Natural killer cell treated with Interleukin-12 subunit alpha and Interleukin-12 subunit beta and Interleukin-15 and Interleukin-18, amount 100 ng/mL, for 72 hours (primary cell): ENCODE measurements around the gene SIL1. TPM values are rescaled to one million over a fixed set of nuclear protein-coding genes. Genes with fewer than 3 reads are reported as not detected.

Experiments
- ATAC-seq, 2 donors: fragments of 150-1000 bp; cut with Tn5 transposase in 1 of 2; sonication (Bioruptor Pico), chemical (Tn5 transposase) in 1 of 2; 2 replicates each; pipeline ENCODE4 v1.10.0; 2021
- DNase-seq: peaks from one replicate; pipeline ENCODE4 v3.0.0; 2022; ENCODE audit warnings: low spot score
- H3K27ac Mint-ChIP-seq, 2 donors: 1 replicate in 1 of 2; 2 replicates in 1 of 2; pipeline ENCODE4 v1.8.0; 2022; ENCODE audit warnings: mixed read lengths in 2 of 2, mild to moderate bottlenecking in 1 of 2, moderate library complexity in 1 of 2
- H3K27me3 Mint-ChIP-seq, 2 donors: 1 replicate in 1 of 2; 2 replicates in 1 of 2; pipeline ENCODE4 v1.8.0; 2022; ENCODE audit warnings: mixed read lengths in 2 of 2
- H3K36me3 Mint-ChIP-seq: one replicate; pipeline ENCODE4 v1.8.0; 2022; ENCODE audit warnings: mixed read lengths
- H3K4me1 Mint-ChIP-seq, 2 donors: 1 replicate in 1 of 2; 2 replicates in 1 of 2; pipeline ENCODE4 v1.8.0; 2022; ENCODE audit warnings: low read depth in 2 of 2, mixed read lengths in 2 of 2, mild to moderate bottlenecking in 1 of 2
- H3K4me3 Mint-ChIP-seq: one replicate; pipeline ENCODE4 v1.8.0; 2022; ENCODE audit warnings: mixed read lengths
- H3K9me3 Mint-ChIP-seq: 2 replicates; pipeline ENCODE4 v1.8.0; 2022; ENCODE audit warnings: mixed read lengths
- total RNA-seq, 2 donors: library from RNA; stranded (reverse); gene quantifications; one replicate each; pipeline ENCODE4 v1.2.3, GENCODE V29; 2022

Gene SIL1
- total RNA-seq, 2 donors from 2014 or later, result 33.1 to 34.6 TPM

GRCh38 chr5:138951986-138952735 lies 246.0 kb downstream of the SIL1 start:
- no peak for DNase-seq
- Mint-ChIP-seq H3K4me3 (no peak overlapping the region), H3K36me3 (no peaks in the 10 kb centered on the region), H3K4me1 (peaks cover 19 to 20% of the 10 kb centered on the region in 2 donors), H3K27me3 (no peaks in the 10 kb centered on the region), H3K27ac (peak overlapping the region in 1 of 2 donors; percentile 25), H3K9me3 (no peaks in the 10 kb centered on the region)
- no peak for ATAC-seq

GRCh38 chr5:138951091-138951985 lies 246.8 kb downstream of the SIL1 start:
- ATAC-seq, result no peak
- no peaks in the 10 kb centered on the region for H3K36me3 Mint-ChIP-seq
- H3K27me3 Mint-ChIP-seq, result no peaks in the 10 kb centered on the region
- no peak overlapping the region for H3K27ac Mint-ChIP-seq
- H3K4me3 Mint-ChIP-seq, result no peak overlapping the region
- no peak for DNase-seq
- peaks cover 19 to 20% of the 10 kb centered on the region in 2 donors for H3K4me1 Mint-ChIP-seq
- H3K9me3 Mint-ChIP-seq, result no peaks in the 10 kb centered on the region

GRCh38 chr5:138950421-138951031 lies 247.6 kb downstream of the SIL1 start:
- ATAC-seq (no peak), DNase-seq (no peak)
- no peaks in the 10 kb centered on the region for H3K27me3 Mint-ChIP-seq
- H3K36me3 Mint-ChIP-seq, result no peaks in the 10 kb centered on the region
- H3K9me3 Mint-ChIP-seq, result no peaks in the 10 kb centered on the region
- H3K27ac Mint-ChIP-seq, result no peak overlapping the region
- no peak overlapping the region for H3K4me3 Mint-ChIP-seq
- H3K4me1 Mint-ChIP-seq, result peaks cover 19 to 20% of the 10 kb centered on the region in 2 donors

- peaks cover 19 to 20% of the 10 kb centered on the region in 2 donors for H3K4me1 Mint-ChIP-seq
- DNase-seq (no peak), ATAC-seq (no peak)
- H3K4me3 Mint-ChIP-seq, result no peak overlapping the region
- no peak overlapping the region for H3K27ac Mint-ChIP-seq
- no peaks in the 10 kb centered on the region for H3K9me3 Mint-ChIP-seq
- H3K27me3 Mint-ChIP-seq, result no peaks in the 10 kb centered on the region
- no peaks in the 10 kb centered on the region for H3K36me3 Mint-ChIP-seq
These were observed 248.2 kb downstream of the SIL1 start for GRCh38 chr5:138949988-138950387.

- DNase-seq (no peak), ATAC-seq (no peak)
- Mint-ChIP-seq H3K27me3 (no peaks in the 10 kb centered on the region), H3K27ac (no peak overlapping the region), H3K36me3 (no peaks in the 10 kb centered on the region), H3K9me3 (no peaks in the 10 kb centered on the region), H3K4me1 (peaks cover 20% of the 10 kb centered on the region in 2 donors), H3K4me3 (no peak overlapping the region)
These were observed 249.0 kb downstream of the SIL1 start for GRCh38 chr5:138949223-138949574.

GRCh38 chr5:138948471-138949222 lies 249.5 kb downstream of the SIL1 start:
- H3K4me3 Mint-ChIP-seq, result no peak overlapping the region

GRCh38 chr5:138947780-138948179 lies 250.4 kb downstream of the SIL1 start:
- H3K27ac Mint-ChIP-seq, result no peak overlapping the region
- ATAC-seq, result no peak
- H3K4me3 Mint-ChIP-seq, result no peak overlapping the region
- no peak for DNase-seq
- H3K4me1 Mint-ChIP-seq, result peaks cover 8 to 15% of the 10 kb centered on the region in 2 donors
- no peaks in the 10 kb centered on the region for H3K9me3 Mint-ChIP-seq
- H3K27me3 Mint-ChIP-seq, result no peaks in the 10 kb centered on the region
- no peaks in the 10 kb centered on the region for H3K36me3 Mint-ChIP-seq

More at GRCh38 chr5:138948471-138949222, 249.5 kb downstream of the SIL1 start:
- H3K27me3 Mint-ChIP-seq, result no peaks in the 10 kb centered on the region
- DNase-seq (no peak), ATAC-seq (no peak)
- H3K4me1 Mint-ChIP-seq, result peaks cover 17 to 22% of the 10 kb centered on the region in 2 donors
- H3K36me3 Mint-ChIP-seq, result no peaks in the 10 kb centered on the region
- no peaks in the 10 kb centered on the region for H3K9me3 Mint-ChIP-seq
- H3K27ac Mint-ChIP-seq, result no peak overlapping the region

GRCh38 chr5:138946831-138947560 lies 251.2 kb downstream of the SIL1 start:
- Mint-ChIP-seq H3K4me1 (peaks cover under 1 to 8% of the 10 kb centered on the region in 2 donors), H3K27me3 (no peaks in the 10 kb centered on the region), H3K27ac (no peak overlapping the region), H3K36me3 (no peaks in the 10 kb centered on the region), H3K4me3 (no peak overlapping the region), H3K9me3 (no peaks in the 10 kb centered on the region)
- DNase-seq (no peak), ATAC-seq (no peak)

- no peaks in the 10 kb centered on the region for H3K27me3 Mint-ChIP-seq
- H3K4me1 Mint-ChIP-seq, result peaks cover 0 to 9% of the 10 kb centered on the region in 2 donors
- no peaks in the 10 kb centered on the region for H3K9me3 Mint-ChIP-seq
- DNase-seq (no peak), ATAC-seq (no peak)
- no peak overlapping the region for H3K27ac Mint-ChIP-seq
- H3K4me3 Mint-ChIP-seq, result no peak overlapping the region
- no peaks in the 10 kb centered on the region for H3K36me3 Mint-ChIP-seq
These were observed 251.9 kb downstream of the SIL1 start for GRCh38 chr5:138946241-138946623.

GRCh38 chr5:138945421-138946240 lies 252.5 kb downstream of the SIL1 start:
- Mint-ChIP-seq H3K27me3 (no peaks in the 10 kb centered on the region), H3K27ac (no peak overlapping the region), H3K4me1 (peaks cover 0 to 15% of the 10 kb centered on the region in 2 donors), H3K36me3 (no peaks in the 10 kb centered on the region), H3K4me3 (no peak overlapping the region), H3K9me3 (no peaks in the 10 kb centered on the region)
- DNase-seq, result no peak
- no peak for ATAC-seq

- no peak overlapping the region for H3K4me3 Mint-ChIP-seq
- peak in 1 of 2 donors; percentile 40 for ATAC-seq
- no peaks in the 10 kb centered on the region for H3K36me3 Mint-ChIP-seq
- H3K27me3 Mint-ChIP-seq, result no peaks in the 10 kb centered on the region
- no peak for DNase-seq
- no peaks in the 10 kb centered on the region for H3K9me3 Mint-ChIP-seq
- H3K4me1 Mint-ChIP-seq, result peaks cover 0 to 16% of the 10 kb centered on the region in 2 donors
- H3K27ac Mint-ChIP-seq, result peak overlapping the region in 1 of 2 donors; percentile 39
These were observed 253.4 kb downstream of the SIL1 start for GRCh38 chr5:138944527-138945322.
